Measurements from ENCODE around the gene EPHA3.

DNA sequence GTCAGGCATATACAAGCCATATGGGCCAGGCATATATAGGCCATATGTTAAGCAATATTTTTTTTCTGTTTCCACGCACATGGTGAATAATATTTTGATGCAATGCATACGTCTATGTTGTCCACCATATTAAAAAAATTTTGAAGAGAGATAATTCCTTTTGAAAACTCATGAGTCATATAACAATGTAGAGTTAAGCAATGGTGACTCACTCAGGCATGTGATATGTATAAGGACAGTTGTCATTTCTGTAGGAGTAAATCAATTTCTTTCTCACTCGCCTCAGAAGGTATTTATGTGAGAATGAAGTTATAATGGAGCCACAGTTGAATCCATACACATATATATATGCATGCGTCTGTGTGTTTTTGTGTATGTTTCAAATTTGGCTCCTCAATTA lies 272.6 kb downstream of the EPHA3 start:
- TF ChIP-seq, protein P1, sequence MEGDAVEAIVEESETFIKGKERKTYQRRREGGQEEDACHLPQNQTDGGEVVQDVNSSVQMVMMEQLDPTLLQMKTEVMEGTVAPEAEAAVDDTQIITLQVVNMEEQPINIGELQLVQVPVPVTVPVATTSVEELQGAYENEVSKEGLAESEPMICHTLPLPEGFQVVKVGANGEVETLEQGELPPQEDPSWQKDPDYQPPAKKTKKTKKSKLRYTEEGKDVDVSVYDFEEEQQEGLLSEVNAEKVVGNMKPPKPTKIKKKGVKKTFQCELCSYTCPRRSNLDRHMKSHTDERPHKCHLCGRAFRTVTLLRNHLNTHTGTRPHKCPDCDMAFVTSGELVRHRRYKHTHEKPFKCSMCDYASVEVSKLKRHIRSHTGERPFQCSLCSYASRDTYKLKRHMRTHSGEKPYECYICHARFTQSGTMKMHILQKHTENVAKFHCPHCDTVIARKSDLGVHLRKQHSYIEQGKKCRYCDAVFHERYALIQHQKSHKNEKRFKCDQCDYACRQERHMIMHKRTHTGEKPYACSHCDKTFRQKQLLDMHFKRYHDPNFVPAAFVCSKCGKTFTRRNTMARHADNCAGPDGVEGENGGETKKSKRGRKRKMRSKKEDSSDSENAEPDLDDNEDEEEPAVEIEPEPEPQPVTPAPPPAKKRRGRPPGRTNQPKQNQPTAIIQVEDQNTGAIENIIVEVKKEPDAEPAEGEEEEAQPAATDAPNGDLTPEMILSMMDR (IDR thresholded peaks at IDR 0.05) = no peak
- TF ChIP-seq POLR2AphosphoS5 (IDR thresholded peaks at IDR 0.05) (no peak), POLR2A (IDR thresholded peaks at IDR 0.05) (no peak)
